HepG2 (cell line): ENCODE measurements around the gene CEP131. TPM values are rescaled to one million over a fixed set of nuclear protein-coding genes. Genes with fewer than 3 reads are reported as not detected.

Experiments
- ATAC-seq: fragments of 200-7000 bp; cut with Tn5 transposase; 3 replicates; pipeline ENCODE4 v1.9.1; 2020; ENCODE audit warnings: mild to moderate bottlenecking, moderate library complexity
- BruUV-seq: library from RNA; stranded (reverse); fragments of 400-500 nt; replicated peaks from 2 replicates; lab custom pipeline; 2021; lab: Mats Ljungman, UMichigan
- CTCF ChIA-PET: fragments of 300-600 bp; formaldehyde crosslinking; extraction: SDS; loops from one replicate; lab custom pipeline; 2021; ENCODE audit warnings: low total read pairs, inconsistent platforms, low intra/inter-chr PET ratio; lab: Yijun Ruan, JAX
- POLR2A ChIA-PET: fragments of 350-600 bp; sonication (Branson Sonifier 250); formaldehyde crosslinking; loops from one replicate; lab custom pipeline; 2020; ENCODE audit warnings: antibody characterized with exemption, inconsistent platforms; lab: Yijun Ruan, JAX
- DNase-seq: peaks from one replicate; pipeline ENCODE4 v3.0.0-alpha.2; 2015; ENCODE audit warnings: low spot score
- FAIRE-seq: peaks from 3 replicates; lab custom pipeline; 2011; peaks lifted over from hg19 to GRCh38; lab: Jason Lieb, UNC
- H2AFZ ChIP-seq: one replicate; pipeline ENCODE4 v1.6.1; 2011; ENCODE audit warnings: low read length, inconsistent platforms
- H3K27ac ChIP-seq: fragments of 300-600 bp; 3 replicates; pipeline ENCODE4 v1.8.0; 2011; ENCODE audit warnings: mixed run types, mild to moderate bottlenecking, mixed read lengths, low read length, inconsistent platforms; ENCODE audit not compliant: insufficient read depth; ENCODE audit errors: extremely low read length
- H3K27me3 ChIP-seq, 2 experiments: fragments of 200-600 bp in 1 of 2; 2 replicates in 1 of 2; 3 replicates in 1 of 2; pipeline versions ENCODE4 v1.6.0 to v1.8.0; 2011; ENCODE audit warnings: low read length in 2 of 2, mild to moderate bottlenecking in 2 of 2, moderate library complexity in 2 of 2, inconsistent platforms in 1 of 2; ENCODE audit not compliant: insufficient read depth in 2 of 2, control insufficient read depth in 1 of 2
- H3K36me3 ChIP-seq, 2 experiments: fragments of 200-600 bp in 1 of 2; replicated peaks in 1 of 2; 2 replicates in 1 of 2; 3 replicates in 1 of 2; pipeline versions ENCODE4 v1.5.1 to v1.8.0; 2011; ENCODE audit warnings: low read length in 2 of 2, inconsistent platforms in 1 of 2; ENCODE audit not compliant: insufficient read depth in 2 of 2, control insufficient read depth in 1 of 2
- H3K4me1 ChIP-seq: 2 replicates; pipeline ENCODE4 v1.5.1; 2012; ENCODE audit warnings: low read length, inconsistent platforms; ENCODE audit not compliant: insufficient read depth
- H3K4me2 ChIP-seq: 2 replicates; pipeline ENCODE4 v1.6.0; 2011; ENCODE audit warnings: low read depth, low read length, inconsistent platforms
- H3K4me3 ChIP-seq, 3 experiments: fragments of 200-600 bp in 1 of 3; sonication (generic), shearing (Covaris generic) in 1 of 3; replicated peaks in 1 of 3; 2 replicates each; pipeline ENCODE4 v1.5.1; 2011 to 2016; ENCODE audit warnings: low read length in 3 of 3, inconsistent platforms in 2 of 3, low read depth in 2 of 3, mild to moderate bottlenecking in 2 of 3, control low read depth in 1 of 3, mixed read lengths in 1 of 3; ENCODE audit not compliant: insufficient read depth in 1 of 3
- H3K79me2 ChIP-seq: one replicate; pipeline ENCODE4 v1.6.1; 2011; ENCODE audit warnings: low read length, inconsistent platforms; ENCODE audit not compliant: insufficient read depth
- H3K9ac ChIP-seq: 2 replicates; pipeline ENCODE4 v1.6.0; 2011; ENCODE audit warnings: mild to moderate bottlenecking, low read depth, low read length, inconsistent platforms; ENCODE audit not compliant: insufficient read depth
- H3K9me3 ChIP-seq: 2 replicates; pipeline ENCODE4 v1.5.1; 2012; ENCODE audit warnings: mild to moderate bottlenecking, low read length
- H4K20me1 ChIP-seq: 2 replicates; pipeline ENCODE4 v1.6.0; 2011; ENCODE audit warnings: inconsistent platforms, mild to moderate bottlenecking, low read length, moderate library complexity; ENCODE audit not compliant: insufficient read depth
- AGO1 ChIP-seq: fragments of 200-400 bp; formaldehyde crosslinking; IDR thresholded peaks from 2 replicates; pipeline ENCODE4 v1.6.1; 2017; ENCODE audit warnings: mild to moderate bottlenecking, low read depth, low read length, moderate library complexity; ENCODE audit not compliant: poor library complexity, severe bottlenecking
- HNRNPK ChIP-seq: fragments of 200-400 bp; formaldehyde crosslinking; IDR thresholded peaks from 2 replicates; pipeline ENCODE4 v1.6.1; 2018; ENCODE audit warnings: low read length, low read depth, moderate library complexity, mild to moderate bottlenecking; ENCODE audit not compliant: poor library complexity, severe bottlenecking
- PCBP1 ChIP-seq: fragments of 200-400 bp; formaldehyde crosslinking; IDR thresholded peaks from 2 replicates; pipeline ENCODE4 v1.6.1; 2017; ENCODE audit warnings: mild to moderate bottlenecking, low read depth, low read length, borderline replicate concordance
- PCBP2 ChIP-seq: fragments of 200-400 bp; formaldehyde crosslinking; optimal IDR thresholded peaks from 2 replicates; pipeline ENCODE3; 2018; ENCODE audit warnings: low read length, low read depth; ENCODE audit not compliant: poor library complexity, severe bottlenecking
- RBM22 ChIP-seq: fragments of 200-400 bp; formaldehyde crosslinking; optimal IDR thresholded peaks from 2 replicates; pipeline ENCODE3; 2017; ENCODE audit warnings: mild to moderate bottlenecking, low read length, moderate library complexity
- REST ChIP-seq, 2 experiments: IDR thresholded peaks; 2 replicates each; pipeline ENCODE4 v1.6.1; 2011 to 2012; ENCODE audit warnings: low read length in 2 of 2, borderline replicate concordance in 1 of 2, low read depth in 1 of 2, mild to moderate bottlenecking in 1 of 2, moderate library complexity in 1 of 2
- ZNF598 ChIP-seq: sonication (generic); formaldehyde crosslinking; IDR thresholded peaks from 2 replicates; pipeline ENCODE4 v1.5.1; 2020; ENCODE audit warnings: mild to moderate bottlenecking, missing genetic modification reagents, borderline replicate concordance
- WGBS: methylation state at CpG from one replicate; pipeline ENCODE4 v1.1.6; 2017; ENCODE audit warnings: low lambda C conversion rate; 5-methylcytosine and 5-hydroxymethylcytosine counted together
- in situ Hi-C: cut with HindIII; loops from 2 replicates; pipeline ENCODE4 v1.10.0; 2017; ENCODE audit warnings: low pct_unique_long_range_greater_than_20kb; ENCODE audit not compliant: extremely low pct_ligation_motif_present
- intact Hi-C: fragments of 100-400 bp; cut with micrococcal nuclease; formaldehyde crosslinking; loops from one replicate; pipeline ENCODE4 v1.10.0; 2022; ENCODE audit not compliant: unreplicated experiment
- polyA plus RNA-seq, 8 experiments: library from polyadenylated mRNA; depleted of rRNA in 3 of 8; stranded (reverse) in 7 of 8; unstranded in 1 of 8; fragments of >200 nt; fragmentation: Illumina TruSeq in 4 of 8; extraction: Trizol in 4 of 8; gene quantifications; 2 replicates each; pipeline versions ENCODE4 v1.2.1 to v1.2.3, GENCODE V29; 2011 to 2016; ENCODE audit warnings: low read depth in 4 of 8, missing spikeins in 1 of 8, mixed read lengths in 1 of 8; ENCODE audit not compliant: insufficient read depth in 1 of 8
- total RNA-seq, 5 experiments: library from RNA; depleted of rRNA; stranded (reverse); fragments of >200 nt; fragmentation: Illumina TruSeq; extraction: Trizol; gene quantifications; 2 replicates each; pipeline ENCODE4 v1.2.3, GENCODE V29; 2016; ENCODE audit warnings: low read depth in 1 of 5

Gene CEP131
- total and polyA plus RNA-seq, 2 of the 13 experiments (the other 11 are each of a cell fraction or from before 2014, with no cell fraction given): 5.0 to 16.8 TPM

GRCh38 chr17:81249223-81250040 lies 26.7 kb upstream of the CEP131 start:
- in situ Hi-C loops (no loop called here), intact Hi-C loops (no loop called here)
- Histone ChIP-seq H3K9me3 (no peaks in the 10 kb centered on the region), H3K27me3 (no peaks in the 10 kb centered on the region), H3K9ac (no peak overlapping the region), H3K79me2 (no peaks in the 10 kb centered on the region), H4K20me1 (peaks cover 4% of the 10 kb centered on the region; the same call in 1 of the 2 replicates), H3K36me3 (peaks cover 16 to 20% of the 10 kb centered on the region in 2 experiments; a peak in 4 of 5 replicates), H3K4me3 (no peak overlapping the region), H3K4me1 (peaks cover 31% of the 10 kb centered on the region), H2AFZ (no peak overlapping the region), H3K4me2 (no peak overlapping the region), H3K27ac (no peak overlapping the region)
- BruUV-seq: no TSS peak
- ATAC-seq: no peak
- WGBS: 93% methylated on average over 11 of the region's 15 CpGs
- POLR2A ChIA-PET: no interaction called here
- peak; percentile 32 for DNase-seq
- peak; percentile 80 for FAIRE-seq
- TF ChIP-seq REST (IDR thresholded peaks at IDR 0.05; ENCODE audit: borderline replicate concordance in 1 of 2, low read depth in 1 of 2, low read length in 2 of 2): no peak
- peak; percentile 100 for TF ChIP-seq PCBP2
- TF ChIP-seq ZNF598 (CRISPR knock-in tag): no peak
- peak; percentile 60 for TF ChIP-seq RBM22
- TF ChIP-seq HNRNPK: peak; percentile 82
- TF ChIP-seq PCBP1: peak; percentile 84
- TF ChIP-seq AGO1: peak; percentile 7
- CTCF ChIA-PET: no interaction called here
